Smooth muscle cell (in vitro differentiated cells): ENCODE data around the gene ACAD9. TPM values are rescaled to one million over a fixed set of nuclear protein-coding genes. Genes with fewer than 3 reads are reported as not detected.

ENCODE experiments used
- DNase-seq: peaks from one replicate; lab custom pipeline; 2025; ENCODE audit not compliant: unreplicated experiment; lab: John Stamatoyannopoulos, UW
- H2AFZ ChIP-seq: fragments of 200-600 bp; sonication (generic); 2 replicates; pipeline ENCODE4 v1.6.0; 2016; ENCODE audit warnings: antibody characterized with exemption, low read depth, mild to moderate bottlenecking
- H3F3A ChIP-seq: fragments of 200-600 bp; sonication (generic); 2 replicates; pipeline ENCODE4 v1.6.0; 2017; ENCODE audit warnings: antibody characterized with exemption, low read depth
- H3K27ac ChIP-seq: fragments of 200-600 bp; sonication (generic); 2 replicates; pipeline ENCODE4 v1.5.1; 2016; ENCODE audit warnings: low read depth, mild to moderate bottlenecking
- H3K27me3 ChIP-seq: fragments of 200-600 bp; sonication (generic); 2 replicates; pipeline ENCODE4 v1.6.1; 2016; ENCODE audit warnings: low read depth, mild to moderate bottlenecking
- H3K36me3 ChIP-seq: fragments of 200-600 bp; sonication (generic); 2 replicates; pipeline ENCODE4 v1.5.1; 2016; ENCODE audit warnings: low read depth
- H3K4me1 ChIP-seq: fragments of 200-600 bp; sonication (generic); 2 replicates; pipeline ENCODE4 v1.5.1; 2016; ENCODE audit warnings: low read depth
- H3K4me2 ChIP-seq: fragments of 200-600 bp; sonication (generic); 2 replicates; pipeline ENCODE4 v1.6.0; 2016; ENCODE audit warnings: mild to moderate bottlenecking
- H3K4me3 ChIP-seq: fragments of 200-600 bp; sonication (generic); 2 replicates; pipeline ENCODE4 v1.5.1; 2016; ENCODE audit warnings: mild to moderate bottlenecking
- H3K79me2 ChIP-seq: fragments of 200-600 bp; sonication (generic); 2 replicates; pipeline ENCODE4 v1.6.0; 2016; ENCODE audit warnings: low read depth, mild to moderate bottlenecking
- H3K9ac ChIP-seq: fragments of 200-600 bp; sonication (generic); 2 replicates; pipeline ENCODE4 v1.6.0; 2016; ENCODE audit warnings: low read depth
- H3K9me3 ChIP-seq: fragments of 200-600 bp; sonication (generic); replicated peaks from 2 replicates; pipeline ENCODE4 v1.5.1; 2016; ENCODE audit warnings: low read depth
- H4K20me1 ChIP-seq: fragments of 200-600 bp; sonication (generic); 2 replicates; pipeline ENCODE4 v1.6.0; 2016; ENCODE audit warnings: low read depth
- WGBS: methylation state at CpG from one replicate; pipeline ENCODE4 v1.1.7; 2016; ENCODE audit warnings: low lambda C conversion rate; 5-methylcytosine and 5-hydroxymethylcytosine counted together
- polyA plus RNA-seq: library from polyadenylated mRNA; unstranded; fragments of >200 nt; fragmentation: Nextera tagmentation; extraction: Ambion mirVana; gene quantifications from 2 replicates; pipeline ENCODE4 v1.2.1, GENCODE V29; 2016
- total RNA-seq: library from RNA; depleted of rRNA; stranded (reverse); fragments of >200 nt; gene quantifications from 2 replicates; pipeline ENCODE4 v1.2.3, GENCODE V29; 2014
- TF ChIP-seq, protein P1 (sequence below): fragments of 200-600 bp; sonication (generic); IDR thresholded peaks from 2 replicates; pipeline ENCODE4 v1.5.1; 2017; ENCODE audit warnings: borderline replicate concordance, mild to moderate bottlenecking, antibody characterized with exemption; ENCODE audit not compliant: insufficient read depth, poor library complexity, severe bottlenecking

The ACAD9 gene
- total and polyA plus RNA-seq, 2 experiments from 2014 or later: 24.4 to 24.5 TPM

DNA sequence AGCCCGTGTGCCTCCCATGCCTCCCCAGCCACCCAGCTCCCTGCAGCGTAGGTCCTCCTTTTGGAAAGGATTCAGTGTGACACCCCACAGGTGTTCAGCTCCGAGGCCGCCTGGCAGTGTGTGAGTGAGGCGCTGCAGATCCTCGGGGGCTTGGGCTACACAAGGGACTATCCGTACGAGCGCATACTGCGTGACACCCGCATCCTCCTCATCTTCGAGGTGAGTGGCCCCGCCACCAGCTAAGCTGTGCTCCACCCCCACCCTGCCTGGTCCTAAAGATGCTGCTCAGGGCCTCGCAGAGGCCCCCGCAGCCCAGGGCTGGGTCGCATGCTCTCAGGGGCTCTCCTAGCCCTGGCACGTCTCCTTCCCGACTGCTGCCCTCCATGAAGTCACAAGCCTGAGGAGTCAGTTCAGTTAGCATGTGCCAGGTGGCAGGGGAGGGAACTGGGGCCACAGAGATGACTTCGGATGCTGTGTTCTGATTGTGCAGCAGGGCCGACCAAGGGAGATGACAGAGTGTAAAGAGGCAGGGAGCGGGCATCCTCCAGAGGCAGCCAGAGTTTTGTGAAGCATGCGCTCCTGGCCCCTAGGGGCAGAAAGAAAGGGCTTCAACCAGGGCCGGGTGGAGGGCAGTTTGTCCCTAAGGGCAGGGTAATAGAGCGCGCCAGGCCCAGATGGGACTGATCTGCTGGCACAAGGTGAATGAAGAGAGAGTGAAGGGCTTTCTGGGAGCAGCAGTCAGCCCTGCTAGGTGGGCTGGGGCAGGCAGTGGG is 26.8 kb downstream of the ACAD9 start:
- no peaks in the 10 kb centered on the region for H3K4me1 ChIP-seq
- no peak overlapping the region for H2AFZ ChIP-seq
- no peak overlapping the region for H3K4me3 ChIP-seq
- H3K27ac ChIP-seq: no peak overlapping the region
- H3K27me3 ChIP-seq: no peaks in the 10 kb centered on the region
- H3K4me2 ChIP-seq: no peak overlapping the region
- no peaks in the 10 kb centered on the region for H3F3A ChIP-seq
- H3K9ac ChIP-seq: no peak overlapping the region
- WGBS: 99% methylated on average over 25 of the region's 25 CpGs
- TF ChIP-seq, protein P1, sequence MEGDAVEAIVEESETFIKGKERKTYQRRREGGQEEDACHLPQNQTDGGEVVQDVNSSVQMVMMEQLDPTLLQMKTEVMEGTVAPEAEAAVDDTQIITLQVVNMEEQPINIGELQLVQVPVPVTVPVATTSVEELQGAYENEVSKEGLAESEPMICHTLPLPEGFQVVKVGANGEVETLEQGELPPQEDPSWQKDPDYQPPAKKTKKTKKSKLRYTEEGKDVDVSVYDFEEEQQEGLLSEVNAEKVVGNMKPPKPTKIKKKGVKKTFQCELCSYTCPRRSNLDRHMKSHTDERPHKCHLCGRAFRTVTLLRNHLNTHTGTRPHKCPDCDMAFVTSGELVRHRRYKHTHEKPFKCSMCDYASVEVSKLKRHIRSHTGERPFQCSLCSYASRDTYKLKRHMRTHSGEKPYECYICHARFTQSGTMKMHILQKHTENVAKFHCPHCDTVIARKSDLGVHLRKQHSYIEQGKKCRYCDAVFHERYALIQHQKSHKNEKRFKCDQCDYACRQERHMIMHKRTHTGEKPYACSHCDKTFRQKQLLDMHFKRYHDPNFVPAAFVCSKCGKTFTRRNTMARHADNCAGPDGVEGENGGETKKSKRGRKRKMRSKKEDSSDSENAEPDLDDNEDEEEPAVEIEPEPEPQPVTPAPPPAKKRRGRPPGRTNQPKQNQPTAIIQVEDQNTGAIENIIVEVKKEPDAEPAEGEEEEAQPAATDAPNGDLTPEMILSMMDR: no peak
- H3K36me3 ChIP-seq: peaks cover 7% of the 10 kb centered on the region
- no peaks in the 10 kb centered on the region for H3K9me3 ChIP-seq
- DNase-seq: no peak
- no peaks in the 10 kb centered on the region for H3K79me2 ChIP-seq
- H4K20me1 ChIP-seq: no peaks in the 10 kb centered on the region

DNA sequence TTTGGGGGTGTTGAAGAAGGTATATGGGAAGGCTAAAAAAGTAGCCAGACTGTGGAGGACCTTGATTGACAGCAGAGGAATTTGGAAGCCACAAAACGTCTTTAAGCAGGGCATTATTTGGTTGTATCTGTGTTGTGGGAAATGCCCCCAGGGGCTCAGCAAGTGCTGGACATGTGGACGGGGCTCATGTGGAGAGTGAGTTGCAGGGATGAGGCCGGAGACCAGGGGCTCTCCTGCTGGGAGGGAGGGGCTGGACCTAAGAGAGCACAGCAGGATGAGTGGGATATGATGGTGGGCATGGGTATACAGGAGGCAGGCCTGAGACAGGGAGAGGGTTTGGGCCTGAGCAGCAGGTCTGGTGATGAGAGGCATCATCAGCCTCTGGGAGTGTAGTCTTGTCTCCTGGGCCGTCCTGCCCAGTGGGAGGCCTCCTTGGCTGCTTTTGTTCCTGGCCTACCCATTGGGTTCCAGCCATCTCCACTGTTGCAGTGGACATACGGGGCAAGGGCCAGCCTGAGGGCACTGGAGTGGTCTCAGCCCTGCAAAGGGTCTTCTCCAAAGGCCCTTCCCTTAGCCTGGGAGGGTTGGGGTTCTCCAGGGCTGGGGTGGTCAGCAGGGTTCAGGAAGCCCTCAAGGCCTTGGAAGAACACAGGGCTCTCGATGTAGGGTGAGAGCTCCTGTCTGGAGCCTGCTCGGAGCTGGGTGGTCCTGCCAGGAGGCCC is 27.5 kb downstream of the ACAD9 start:
- Histone ChIP-seq H4K20me1 (no peaks in the 10 kb centered on the region), H3K36me3 (peaks cover 4% of the 10 kb centered on the region), H3K27me3 (no peaks in the 10 kb centered on the region), H3K79me2 (no peaks in the 10 kb centered on the region), H3K4me3 (no peak overlapping the region), H3F3A (no peaks in the 10 kb centered on the region), H3K27ac (no peak overlapping the region), H3K9me3 (no peaks in the 10 kb centered on the region), H2AFZ (no peak overlapping the region), H3K9ac (no peak overlapping the region), H3K4me2 (no peak overlapping the region), H3K4me1 (no peaks in the 10 kb centered on the region)
- 89% methylated on average over 6 of the region's 7 CpGs for WGBS
- TF ChIP-seq, protein P1: no peak
- no peak for DNase-seq

DNA sequence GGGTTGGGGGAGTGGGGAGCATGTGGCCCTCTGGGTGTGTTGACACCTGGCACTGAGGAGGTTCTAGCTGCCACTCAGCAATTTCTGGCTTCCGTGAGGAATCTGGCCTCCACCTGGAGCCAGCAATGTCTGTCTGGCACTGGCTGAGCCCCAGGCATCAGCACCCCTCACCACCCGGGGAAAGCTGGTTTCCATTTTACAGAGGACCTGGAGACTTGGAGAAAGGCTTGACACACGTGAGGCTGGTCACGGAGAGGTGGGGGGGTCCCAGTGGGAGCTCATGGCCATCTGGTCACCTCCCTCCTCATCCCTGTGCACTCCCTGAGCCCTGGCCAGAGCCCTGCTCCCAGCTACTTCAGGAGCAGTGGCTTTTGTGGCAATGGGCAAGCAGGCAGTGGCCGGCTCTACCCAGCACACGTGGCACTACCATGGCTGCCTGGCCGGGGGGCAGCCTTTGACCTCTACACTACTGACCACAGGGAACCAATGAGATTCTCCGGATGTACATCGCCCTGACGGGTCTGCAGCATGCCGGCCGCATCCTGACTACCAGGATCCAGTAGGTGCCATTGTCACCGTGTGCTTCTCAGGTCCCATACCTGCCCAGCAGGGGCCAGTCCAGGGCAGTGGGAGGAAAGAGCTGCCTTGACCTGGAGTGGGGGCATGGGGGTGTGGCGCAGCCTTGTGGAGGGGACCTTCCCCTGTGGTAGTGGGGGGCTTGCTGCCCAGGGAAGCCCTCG is 28.5 kb downstream of the ACAD9 start:
- no peaks in the 10 kb centered on the region for H3F3A ChIP-seq
- no peak overlapping the region for H3K4me2 ChIP-seq
- H3K27ac ChIP-seq: no peak overlapping the region
- H3K36me3 ChIP-seq: peaks cover 4% of the 10 kb centered on the region
- TF ChIP-seq, protein P1: no peak
- no peak overlapping the region for H3K9ac ChIP-seq
- no peaks in the 10 kb centered on the region for H3K4me1 ChIP-seq
- no peaks in the 10 kb centered on the region for H4K20me1 ChIP-seq
- H3K27me3 ChIP-seq: no peaks in the 10 kb centered on the region
- WGBS: 97% methylated on average over 12 of the region's 15 CpGs
- H2AFZ ChIP-seq: no peak overlapping the region
- no peak overlapping the region for H3K4me3 ChIP-seq
- no peak for DNase-seq
- no peaks in the 10 kb centered on the region for H3K9me3 ChIP-seq
- H3K79me2 ChIP-seq: no peaks in the 10 kb centered on the region
